Measurements from ENCODE around the gene TINAG.

TINAG gene

GRCh38 chr6:54299542-54300269 is 8.5 kb upstream of the TINAG start:
- H3F3A ChIP-seq (ENCODE audit: control insufficient read depth, insufficient read depth) = no peaks in the 10 kb centered on the region
- H3K9me2 ChIP-seq (replicated peaks; ENCODE audit: control insufficient read depth, low read length) = no peaks in the 10 kb centered on the region
- H3K4me3 ChIP-seq (ENCODE audit: low read length) = no peak overlapping the region
- peaks cover 4% of the 10 kb centered on the region; the same call in 1 of the 2 replicates for H3K9me3 ChIP-seq (ENCODE audit: control insufficient read depth, insufficient read depth, low read length)
- TF ChIP-seq EZH2phosphoT487 (IDR thresholded peaks at IDR 0.05; ENCODE audit: borderline replicate concordance, low read length) = no peak
- TF ChIP-seq CTCF (IDR thresholded peaks at IDR 0.05; ENCODE audit: low read depth, low read length, poor library complexity, severe bottlenecking) = no peak
- H3K4me1 ChIP-seq (ENCODE audit: control insufficient read depth, low read length) = no peaks in the 10 kb centered on the region
- no peak overlapping the region for H3K4me2 ChIP-seq (ENCODE audit: low read length)
- H3K27ac ChIP-seq (ENCODE audit: low read depth, low read length) = no peak overlapping the region
- no peaks in the 10 kb centered on the region for H3K27me3 ChIP-seq (ENCODE audit: control insufficient read depth, low read length)
- no peaks in the 10 kb centered on the region for H3K36me3 ChIP-seq (ENCODE audit: control insufficient read depth, low read length)
- H4K20me1 ChIP-seq (ENCODE audit: control insufficient read depth, insufficient read depth, low read depth, low read length) = no peaks in the 10 kb centered on the region
- H3K79me2 ChIP-seq (ENCODE audit: control insufficient read depth, low read length) = no peaks in the 10 kb centered on the region

- H3K79me2 ChIP-seq (ENCODE audit: control insufficient read depth, low read length) = no peaks in the 10 kb centered on the region
Observed at GRCh38 chr6:54301770-54302169, 6.5 kb upstream of the TINAG start.

GRCh38 chr6:54307439-54307910 is 766 bp upstream of the TINAG start:
- Histone ChIP-seq H3K4me1 (ENCODE audit: control insufficient read depth, low read length) (no peaks in the 10 kb centered on the region), H3K9me2 (replicated peaks; ENCODE audit: control insufficient read depth, low read length) (no peaks in the 10 kb centered on the region), H3K27me3 (ENCODE audit: control insufficient read depth, low read length) (no peaks in the 10 kb centered on the region), H3K4me3 (ENCODE audit: low read length) (no peak overlapping the region), H3K9me3 (ENCODE audit: control insufficient read depth, insufficient read depth, low read length) (no peaks in the 10 kb centered on the region), H4K20me1 (ENCODE audit: control insufficient read depth, insufficient read depth, low read depth, low read length) (no peaks in the 10 kb centered on the region), H3K27ac (ENCODE audit: low read depth, low read length) (no peak overlapping the region), H3K36me3 (ENCODE audit: control insufficient read depth, low read length) (no peaks in the 10 kb centered on the region), H3K79me2 (ENCODE audit: control insufficient read depth, low read length) (no peaks in the 10 kb centered on the region), H3K4me2 (ENCODE audit: low read length) (no peak overlapping the region), H3F3A (ENCODE audit: control insufficient read depth, insufficient read depth) (no peaks in the 10 kb centered on the region)
- TF ChIP-seq EZH2phosphoT487 (IDR thresholded peaks at IDR 0.05; ENCODE audit: borderline replicate concordance, low read length) (no peak), CTCF (IDR thresholded peaks at IDR 0.05; ENCODE audit: low read depth, low read length, poor library complexity, severe bottlenecking) (no peak)

More at GRCh38 chr6:54301770-54302169, 6.5 kb upstream of the TINAG start:
- Histone ChIP-seq H3F3A (ENCODE audit: control insufficient read depth, insufficient read depth) (no peaks in the 10 kb centered on the region), H3K9me3 (ENCODE audit: control insufficient read depth, insufficient read depth, low read length) (no peaks in the 10 kb centered on the region), H3K27ac (ENCODE audit: low read depth, low read length) (no peak overlapping the region), H3K27me3 (ENCODE audit: control insufficient read depth, low read length) (no peaks in the 10 kb centered on the region), H3K36me3 (ENCODE audit: control insufficient read depth, low read length) (no peaks in the 10 kb centered on the region), H3K4me3 (ENCODE audit: low read length) (no peak overlapping the region), H3K9me2 (replicated peaks; ENCODE audit: control insufficient read depth, low read length) (no peaks in the 10 kb centered on the region), H4K20me1 (ENCODE audit: control insufficient read depth, insufficient read depth, low read depth, low read length) (no peaks in the 10 kb centered on the region), H3K4me2 (ENCODE audit: low read length) (no peak overlapping the region), H3K4me1 (ENCODE audit: control insufficient read depth, low read length) (no peaks in the 10 kb centered on the region)
- TF ChIP-seq EZH2phosphoT487 (IDR thresholded peaks at IDR 0.05; ENCODE audit: borderline replicate concordance, low read length) (no peak), CTCF (IDR thresholded peaks at IDR 0.05; ENCODE audit: low read depth, low read length, poor library complexity, severe bottlenecking) (no peak)

Measured in DOHH2 (cell line).